ENCODE measurements around the gene NES.
A peak's percentile ranks its signal among the peaks of the same experiment; 100 is the strongest.

Gene NES

DNA sequence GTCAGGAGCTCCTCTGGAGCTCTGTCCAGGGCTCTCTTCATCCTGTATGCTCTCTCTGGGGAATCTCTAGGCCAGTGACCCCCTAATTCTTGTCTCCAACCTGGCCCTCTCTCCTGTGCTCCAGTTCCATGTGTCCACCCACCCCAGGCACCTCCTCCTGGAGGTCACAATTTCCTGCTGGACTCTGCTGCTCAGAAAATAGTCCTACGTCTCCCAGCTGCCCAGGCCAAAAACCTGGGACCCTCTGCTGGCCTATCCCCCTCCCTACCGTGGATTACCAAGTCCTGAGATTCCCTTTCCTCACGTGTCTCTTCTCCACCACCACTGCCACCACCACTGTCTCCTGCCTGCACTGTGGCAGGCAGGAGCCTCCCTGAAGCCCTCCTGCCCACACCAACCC is 11.7 kb downstream of the NES start:
- TF ChIP-seq ZFX (IDR thresholded peaks at IDR 0.05; ENCODE audit: borderline replicate concordance): no peak
- TF ChIP-seq, protein P1, sequence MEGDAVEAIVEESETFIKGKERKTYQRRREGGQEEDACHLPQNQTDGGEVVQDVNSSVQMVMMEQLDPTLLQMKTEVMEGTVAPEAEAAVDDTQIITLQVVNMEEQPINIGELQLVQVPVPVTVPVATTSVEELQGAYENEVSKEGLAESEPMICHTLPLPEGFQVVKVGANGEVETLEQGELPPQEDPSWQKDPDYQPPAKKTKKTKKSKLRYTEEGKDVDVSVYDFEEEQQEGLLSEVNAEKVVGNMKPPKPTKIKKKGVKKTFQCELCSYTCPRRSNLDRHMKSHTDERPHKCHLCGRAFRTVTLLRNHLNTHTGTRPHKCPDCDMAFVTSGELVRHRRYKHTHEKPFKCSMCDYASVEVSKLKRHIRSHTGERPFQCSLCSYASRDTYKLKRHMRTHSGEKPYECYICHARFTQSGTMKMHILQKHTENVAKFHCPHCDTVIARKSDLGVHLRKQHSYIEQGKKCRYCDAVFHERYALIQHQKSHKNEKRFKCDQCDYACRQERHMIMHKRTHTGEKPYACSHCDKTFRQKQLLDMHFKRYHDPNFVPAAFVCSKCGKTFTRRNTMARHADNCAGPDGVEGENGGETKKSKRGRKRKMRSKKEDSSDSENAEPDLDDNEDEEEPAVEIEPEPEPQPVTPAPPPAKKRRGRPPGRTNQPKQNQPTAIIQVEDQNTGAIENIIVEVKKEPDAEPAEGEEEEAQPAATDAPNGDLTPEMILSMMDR (IDR thresholded peaks at IDR 0.05): no peak
- H3K27ac ChIP-seq: no peak overlapping the region

DNA sequence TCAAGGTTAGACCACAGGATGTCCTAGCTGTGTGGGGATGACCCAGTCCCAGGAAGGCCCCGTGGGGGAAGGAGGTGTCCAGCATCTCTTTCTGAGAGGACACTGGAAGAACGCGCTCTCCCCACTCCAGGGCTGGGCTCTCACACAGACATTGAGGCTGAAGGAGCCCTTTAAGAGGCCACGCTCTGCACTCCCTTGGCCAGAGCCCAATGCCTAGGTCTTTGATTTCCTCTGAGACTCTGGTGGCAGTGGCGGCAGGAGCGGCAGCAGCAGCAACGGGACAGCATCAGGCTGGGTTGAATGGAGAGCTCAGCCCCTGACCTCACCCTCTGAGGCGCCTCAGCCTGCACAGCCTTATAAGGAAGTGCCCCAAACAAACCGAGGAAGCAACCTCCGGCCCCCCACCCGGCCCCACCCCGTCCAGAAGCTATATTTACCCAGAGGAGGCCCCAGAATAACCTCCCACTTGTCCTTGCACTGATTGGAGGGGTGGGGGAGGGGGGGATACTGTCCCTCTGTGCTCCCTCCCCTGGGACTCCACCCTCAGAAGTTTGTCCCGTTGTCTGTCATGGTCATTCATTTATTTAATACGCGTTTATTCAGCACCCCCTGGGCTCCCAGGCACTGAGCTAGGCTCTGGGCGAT is 12.3 kb downstream of the NES start:
- no peak overlapping the region for H3K27ac ChIP-seq

DNA sequence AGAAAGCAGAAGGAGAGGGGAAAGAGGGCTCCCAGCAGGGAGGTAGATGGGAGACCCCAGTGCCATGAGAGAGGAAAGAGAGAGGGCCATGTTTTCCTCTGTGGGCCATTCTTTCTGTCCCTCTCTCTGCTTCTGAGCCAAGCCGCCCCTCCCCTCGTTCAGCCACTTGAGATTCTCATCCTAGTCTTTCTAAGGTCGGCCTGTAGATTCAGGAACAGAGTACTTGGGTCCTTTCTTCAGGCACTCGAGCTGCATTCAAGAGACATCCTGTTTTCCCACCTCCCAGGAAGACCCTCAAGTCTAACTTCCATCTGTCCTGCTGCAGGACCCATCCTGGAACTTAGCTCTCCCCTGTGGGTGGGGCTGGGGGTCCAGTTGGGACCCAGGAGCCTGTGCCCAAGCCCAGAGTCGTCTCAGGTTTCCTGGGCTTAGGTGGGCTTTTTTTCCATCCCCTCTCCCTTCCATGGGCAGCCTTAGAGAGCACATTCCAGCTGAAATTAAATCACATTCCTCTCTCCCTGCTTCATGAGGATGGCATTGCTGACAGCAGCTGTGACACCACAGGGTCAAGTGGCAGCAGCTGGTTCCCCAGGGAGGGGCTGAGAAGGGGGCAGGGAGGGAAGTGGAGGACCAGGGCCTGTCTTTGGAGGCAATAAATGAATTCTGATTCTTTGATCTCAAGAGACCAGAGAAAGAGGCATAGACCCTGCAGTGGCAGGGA is 13.0 kb downstream of the NES start:
- H3K27ac ChIP-seq: no peak overlapping the region

More for the DNA sequence above, 12.3 kb downstream of the NES start:
- TF ChIP-seq ZFX (IDR thresholded peaks at IDR 0.05; ENCODE audit: borderline replicate concordance): no peak
- TF ChIP-seq, protein P1 (IDR thresholded peaks at IDR 0.05): no peak

DNA sequence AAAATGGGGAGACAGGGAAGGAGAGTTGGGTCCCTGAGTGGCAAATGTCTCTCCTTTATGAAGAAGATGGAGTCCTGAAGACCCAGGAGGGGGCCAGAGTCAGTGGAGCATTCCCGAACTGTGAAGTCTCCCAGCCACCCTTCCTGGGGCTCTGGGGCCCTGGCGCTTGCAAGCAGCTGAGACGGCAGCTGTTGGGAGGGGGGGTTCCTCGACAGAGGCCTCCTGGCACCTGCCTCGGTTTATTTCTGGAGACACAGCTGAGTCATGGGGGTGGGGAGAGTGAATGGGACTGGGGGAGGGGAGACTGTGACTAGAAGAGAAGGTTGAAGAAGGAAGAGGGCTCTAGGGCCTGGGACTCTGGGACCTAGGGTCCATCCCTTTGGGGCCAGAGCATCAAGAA is 14.0 kb downstream of the NES start:
- TF ChIP-seq, protein P1 (IDR thresholded peaks at IDR 0.05): no peak
- TF ChIP-seq ZFX (IDR thresholded peaks at IDR 0.05; ENCODE audit: borderline replicate concordance): no peak
- H3K27ac ChIP-seq: no peak overlapping the region

More for the DNA sequence above, 13.0 kb downstream of the NES start:
- no peak for TF ChIP-seq ZFX (IDR thresholded peaks at IDR 0.05; ENCODE audit: borderline replicate concordance)
- TF ChIP-seq, protein P1 (IDR thresholded peaks at IDR 0.05): no peak

DNA sequence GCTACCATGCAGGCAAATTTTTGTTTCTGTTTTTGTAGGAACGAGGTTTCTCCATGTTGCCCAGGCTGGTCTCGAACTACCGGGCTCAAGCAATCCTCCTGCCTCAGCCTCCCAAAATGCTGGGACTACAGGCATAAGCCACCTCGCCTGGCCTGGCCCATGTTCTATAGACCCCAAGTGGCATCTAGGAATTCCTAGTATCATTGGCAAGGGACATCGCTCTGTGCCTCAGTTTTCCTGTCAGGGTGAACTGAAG is 14.5 kb downstream of the NES start:
- TF ChIP-seq ZFX (IDR thresholded peaks at IDR 0.05; ENCODE audit: borderline replicate concordance): no peak
- TF ChIP-seq, protein P1 (IDR thresholded peaks at IDR 0.05): no peak
- no peak overlapping the region for H3K27ac ChIP-seq

DNA sequence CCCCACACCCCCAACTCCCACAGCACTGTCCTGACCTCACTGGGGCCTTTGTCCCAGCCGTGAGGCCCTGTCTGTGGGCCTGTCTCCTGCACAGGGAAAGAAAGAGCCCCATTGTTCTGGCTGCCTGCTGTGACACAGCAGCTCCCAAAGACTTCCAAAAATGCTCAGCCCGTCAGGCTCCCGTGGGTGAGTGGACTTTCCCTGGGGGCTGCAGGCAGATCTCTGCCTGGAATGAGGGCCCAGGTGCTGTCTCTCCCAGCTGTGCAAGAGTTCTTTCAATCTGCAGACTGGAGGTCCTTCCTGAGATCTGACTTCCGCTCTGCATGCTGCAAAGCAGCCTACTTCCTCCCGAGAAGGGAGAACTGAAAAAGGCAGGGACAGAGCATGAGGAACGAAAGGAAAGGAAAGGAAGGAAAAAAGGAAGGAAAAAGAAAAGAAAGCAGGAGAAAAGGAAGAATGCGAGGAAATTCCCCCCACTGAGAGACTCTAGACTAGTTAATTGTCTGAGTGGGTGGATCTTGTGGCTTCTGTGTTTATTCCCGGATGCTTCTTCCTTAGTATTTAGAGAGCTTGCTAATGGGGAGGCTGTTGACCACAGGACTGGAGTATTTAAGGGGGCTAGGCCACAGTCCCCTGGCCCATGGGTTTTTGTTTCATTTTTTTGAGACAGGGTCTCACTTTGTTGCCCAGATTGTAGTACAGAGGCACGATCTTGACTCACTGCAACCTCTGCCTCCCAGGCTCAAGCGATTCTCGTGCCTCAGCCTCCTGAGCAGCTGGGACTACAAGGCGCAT is 15.0 kb downstream of the NES start:
- no peak overlapping the region for H3K27ac ChIP-seq
- TF ChIP-seq, protein P1 (IDR thresholded peaks at IDR 0.05): no peak
- no peak for TF ChIP-seq ZFX (IDR thresholded peaks at IDR 0.05; ENCODE audit: borderline replicate concordance)

DNA sequence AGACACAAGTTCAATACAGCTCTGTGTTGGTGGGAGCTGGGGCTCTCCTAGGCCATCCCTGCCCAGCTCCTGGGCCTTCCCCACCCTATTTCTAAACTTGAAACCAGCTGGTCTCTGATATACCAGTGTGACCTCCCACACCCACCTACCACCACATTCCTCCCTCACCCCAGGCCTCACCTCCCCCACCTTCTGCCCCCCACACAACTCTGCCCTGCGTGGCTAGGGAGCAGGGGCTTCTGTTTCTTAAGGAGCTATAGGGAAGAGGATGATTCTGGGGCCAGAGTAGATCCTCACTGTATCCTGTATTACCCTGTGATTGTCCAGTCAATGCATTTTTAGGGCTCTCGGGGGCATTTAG is 16.5 kb downstream of the NES start:
- TF ChIP-seq ZFX (IDR thresholded peaks at IDR 0.05; ENCODE audit: borderline replicate concordance): no peak
- TF ChIP-seq, protein P1 (IDR thresholded peaks at IDR 0.05): no peak
- H3K27ac ChIP-seq: peak overlapping the region; percentile 42
